GM13977 (cell line): ENCODE data around the gene SUSD6.

Experiments
- DNase-seq: peaks from one replicate; pipeline ENCODE4 v3.0.0; 2012; ENCODE audit warnings: low spot score
- CTCF ChIP-seq: IDR thresholded peaks from 2 replicates; pipeline ENCODE4 v1.5.1; 2012; ENCODE audit warnings: mild to moderate bottlenecking, control low read depth; ENCODE audit not compliant: insufficient read depth; ENCODE audit errors: extremely low read depth, missing control alignments
- in situ Hi-C: fragments of 300-500 bp; cut with MboI; formaldehyde crosslinking; loops from one replicate; pipeline ENCODE4 v1.12.0; 2022; ENCODE audit warnings: low sequenced_read_pairs, low pct_unique_long_range_greater_than_20kb, mixed read lengths, inconsistent platforms; ENCODE audit not compliant: unreplicated experiment

The SUSD6 gene

GRCh38 chr14:69572030-69572840, 39.2 kb upstream of the SUSD6 start:
- peak; percentile 45 for DNase-seq
- in situ Hi-C loops = no loop called here

DNA sequence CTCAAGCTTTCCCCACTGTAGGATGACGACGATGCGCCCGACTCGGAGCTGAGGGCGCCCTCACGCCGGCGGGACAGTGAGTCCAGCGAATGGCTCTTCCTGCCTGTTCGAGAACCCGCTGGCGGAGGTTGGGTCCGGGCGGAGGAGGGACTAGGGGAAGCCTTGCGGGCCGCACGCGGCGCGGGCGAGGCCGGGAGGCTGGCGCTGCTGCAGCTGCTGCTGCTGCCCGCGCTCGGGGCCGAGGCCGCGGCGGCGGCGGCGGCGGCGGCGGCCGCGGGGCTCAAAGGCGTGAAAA, 38.6 kb upstream of the SUSD6 start:
- in situ Hi-C loops = no loop called here
- DNase-seq = no peak
- no peak for TF ChIP-seq CTCF

More at GRCh38 chr14:69572030-69572840, 39.2 kb upstream of the SUSD6 start:
- no peak for TF ChIP-seq CTCF

- TF ChIP-seq CTCF = no peak
- no peak for DNase-seq
- in situ Hi-C loops = no loop called here
These were observed 38.1 kb upstream of the SUSD6 start for GRCh38 chr14:69573205-69573830.

GRCh38 chr14:69573831-69574262, 37.5 kb upstream of the SUSD6 start:
- no peak for TF ChIP-seq CTCF
- in situ Hi-C loops = no loop called here
- DNase-seq = peak; percentile 41

GRCh38 chr14:69574263-69574953, 37.0 kb upstream of the SUSD6 start, which contains the start of gene CCDC177:
Gene CCDC177 (minus strand): TSS chr14:69574871. CDS start chr14:69573622, 1,249 bp downstream.
- in situ Hi-C loops = no loop called here
- peak; percentile 91 for TF ChIP-seq CTCF
- DNase-seq = peak; percentile 87

- no peak for TF ChIP-seq CTCF
- in situ Hi-C loops = loop anchor here (25.0 kb wide), 1 partner anchor 462 kb away; no protein-coding TSS in a partner anchor
- no peak for DNase-seq
These were observed 36.5 kb upstream of the SUSD6 start for GRCh38 chr14:69574954-69575295.
